ENCODE data around the gene ANKHD1. TPM values are rescaled to one million over a fixed set of nuclear protein-coding genes. Genes with fewer than 3 reads are reported as not detected.
"Not testable (repeated sequence)": the region's sequence is repeated elsewhere in the genome, so short reads cannot be mapped to it uniquely, and the experiment has no call there.

Gene ANKHD1
- polyA plus RNA-seq, 1 of the 3 experiments (the other 2 are of a cell fraction) = 26.7 TPM

DNA sequence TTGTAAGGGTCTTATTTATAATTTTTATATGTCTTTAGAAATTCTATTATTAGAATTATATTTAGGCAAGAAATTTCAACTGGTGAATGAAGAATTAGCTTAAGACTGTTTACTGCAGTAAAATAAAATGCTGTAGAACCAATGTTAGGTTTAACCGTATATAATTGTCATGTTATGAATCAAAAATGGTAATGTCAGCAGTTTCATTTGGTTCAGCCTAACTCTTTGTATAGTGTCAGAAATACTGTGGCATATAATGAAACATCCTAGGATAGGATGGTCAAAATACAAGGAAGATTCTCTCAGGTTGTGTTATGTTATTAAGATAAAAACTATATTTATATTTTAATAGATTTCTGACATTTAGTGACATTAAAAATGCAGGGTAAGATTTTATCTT lies 81.4 kb downstream of the ANKHD1 start (continued):
- TF ChIP-seq NRF1 (IDR thresholded peaks at IDR 0.05; ENCODE audit: low read depth, low read length) = no peak
- no peak for TF ChIP-seq RFX5 (IDR thresholded peaks at IDR 0.05; ENCODE audit: low read length)
- TF ChIP-seq, protein P1, sequence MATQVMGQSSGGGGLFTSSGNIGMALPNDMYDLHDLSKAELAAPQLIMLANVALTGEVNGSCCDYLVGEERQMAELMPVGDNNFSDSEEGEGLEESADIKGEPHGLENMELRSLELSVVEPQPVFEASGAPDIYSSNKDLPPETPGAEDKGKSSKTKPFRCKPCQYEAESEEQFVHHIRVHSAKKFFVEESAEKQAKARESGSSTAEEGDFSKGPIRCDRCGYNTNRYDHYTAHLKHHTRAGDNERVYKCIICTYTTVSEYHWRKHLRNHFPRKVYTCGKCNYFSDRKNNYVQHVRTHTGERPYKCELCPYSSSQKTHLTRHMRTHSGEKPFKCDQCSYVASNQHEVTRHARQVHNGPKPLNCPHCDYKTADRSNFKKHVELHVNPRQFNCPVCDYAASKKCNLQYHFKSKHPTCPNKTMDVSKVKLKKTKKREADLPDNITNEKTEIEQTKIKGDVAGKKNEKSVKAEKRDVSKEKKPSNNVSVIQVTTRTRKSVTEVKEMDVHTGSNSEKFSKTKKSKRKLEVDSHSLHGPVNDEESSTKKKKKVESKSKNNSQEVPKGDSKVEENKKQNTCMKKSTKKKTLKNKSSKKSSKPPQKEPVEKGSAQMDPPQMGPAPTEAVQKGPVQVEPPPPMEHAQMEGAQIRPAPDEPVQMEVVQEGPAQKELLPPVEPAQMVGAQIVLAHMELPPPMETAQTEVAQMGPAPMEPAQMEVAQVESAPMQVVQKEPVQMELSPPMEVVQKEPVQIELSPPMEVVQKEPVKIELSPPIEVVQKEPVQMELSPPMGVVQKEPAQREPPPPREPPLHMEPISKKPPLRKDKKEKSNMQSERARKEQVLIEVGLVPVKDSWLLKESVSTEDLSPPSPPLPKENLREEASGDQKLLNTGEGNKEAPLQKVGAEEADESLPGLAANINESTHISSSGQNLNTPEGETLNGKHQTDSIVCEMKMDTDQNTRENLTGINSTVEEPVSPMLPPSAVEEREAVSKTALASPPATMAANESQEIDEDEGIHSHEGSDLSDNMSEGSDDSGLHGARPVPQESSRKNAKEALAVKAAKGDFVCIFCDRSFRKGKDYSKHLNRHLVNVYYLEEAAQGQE (IDR thresholded peaks at IDR 0.05; ENCODE audit: low read depth, low read length) = no peak

DNA sequence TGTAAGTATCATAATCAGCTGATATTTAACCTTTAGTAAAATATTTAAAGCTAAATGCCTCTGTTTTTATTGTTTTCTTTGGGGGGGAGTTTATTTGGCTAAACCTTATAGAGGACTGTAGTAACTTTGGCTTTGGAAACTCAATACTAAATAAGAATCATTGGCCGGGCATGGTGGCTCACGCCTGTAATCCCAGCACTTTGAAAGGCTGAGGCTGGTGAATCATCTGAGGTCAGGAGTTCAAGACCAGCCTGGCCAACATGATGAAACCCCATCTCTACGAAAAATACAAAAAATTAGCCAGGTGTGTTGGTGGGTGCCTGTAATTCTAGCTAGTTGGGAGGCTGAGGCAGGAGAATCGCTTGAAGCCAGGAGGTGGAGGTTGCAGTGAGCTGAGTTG lies 86.5 kb downstream of the ANKHD1 start:
- DNase-seq = not testable (repeated sequence)

DNA sequence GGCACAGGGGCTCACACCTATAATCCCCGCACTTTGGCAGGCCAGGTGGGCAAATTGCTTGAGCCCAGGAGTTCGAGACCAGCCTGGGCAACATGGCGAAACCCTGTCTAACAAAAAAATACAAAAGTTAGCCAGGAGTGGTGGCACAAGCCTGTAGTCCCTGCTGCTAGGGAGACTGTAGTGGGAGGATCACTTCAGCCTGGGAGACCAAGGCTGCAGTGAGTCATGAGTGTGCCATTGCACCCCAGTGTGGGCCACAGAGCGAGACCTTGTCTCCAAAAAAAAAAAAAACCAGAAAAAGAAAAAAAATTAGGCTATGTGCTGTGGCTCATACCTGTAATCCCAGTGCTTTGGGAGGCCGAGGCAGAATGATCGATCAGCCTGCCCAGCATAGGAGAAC lies 87.3 kb downstream of the ANKHD1 start:
- TF ChIP-seq MXI1 (IDR thresholded peaks at IDR 0.05; ENCODE audit: low read depth, low read length) (no peak), EP300 (IDR thresholded peaks at IDR 0.05; ENCODE audit: borderline replicate concordance in 1 of 2, low read depth in 1 of 2, low read length in 1 of 2) (no peak), YY1 (IDR thresholded peaks at IDR 0.05; ENCODE audit: low read depth) (no peak), RCOR1 (IDR thresholded peaks at IDR 0.05; ENCODE audit: low read length) (no peak), NFIC (IDR thresholded peaks at IDR 0.05; ENCODE audit: borderline replicate concordance) (no peak), TEAD4 (IDR thresholded peaks at IDR 0.05; ENCODE audit: borderline replicate concordance, insufficient read depth) (no peak), GATA2 (CRISPR knock-in tag; IDR thresholded peaks at IDR 0.05) (no peak), JUND (IDR thresholded peaks at IDR 0.05) (no peak), FOXM1 (IDR thresholded peaks at IDR 0.05; ENCODE audit: low read depth) (no peak), TCF12 (IDR thresholded peaks at IDR 0.05) (no peak), CHD2 (IDR thresholded peaks at IDR 0.05; ENCODE audit: low read length, partially characterized antibody) (no peak), SIN3A (IDR thresholded peaks at IDR 0.05; ENCODE audit: borderline replicate concordance, low read depth, low read length) (no peak), FOXJ3 (CRISPR knock-in tag; IDR thresholded peaks at IDR 0.05) (no peak), SMC3 (IDR thresholded peaks at IDR 0.05; ENCODE audit: low read depth, low read length) (no peak), FOSL2 (IDR thresholded peaks at IDR 0.05; ENCODE audit: borderline replicate concordance, low read depth) (no peak), RXRA (IDR thresholded peaks at IDR 0.05; ENCODE audit: borderline replicate concordance, low read depth) (no peak), EZH2phosphoT487 (IDR thresholded peaks at IDR 0.05; ENCODE audit: borderline replicate concordance, low read depth) (no peak)
- TF ChIP-seq, protein P2, sequence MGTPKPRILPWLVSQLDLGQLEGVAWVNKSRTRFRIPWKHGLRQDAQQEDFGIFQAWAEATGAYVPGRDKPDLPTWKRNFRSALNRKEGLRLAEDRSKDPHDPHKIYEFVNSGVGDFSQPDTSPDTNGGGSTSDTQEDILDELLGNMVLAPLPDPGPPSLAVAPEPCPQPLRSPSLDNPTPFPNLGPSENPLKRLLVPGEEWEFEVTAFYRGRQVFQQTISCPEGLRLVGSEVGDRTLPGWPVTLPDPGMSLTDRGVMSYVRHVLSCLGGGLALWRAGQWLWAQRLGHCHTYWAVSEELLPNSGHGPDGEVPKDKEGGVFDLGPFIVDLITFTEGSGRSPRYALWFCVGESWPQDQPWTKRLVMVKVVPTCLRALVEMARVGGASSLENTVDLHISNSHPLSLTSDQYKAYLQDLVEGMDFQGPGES (IDR thresholded peaks at IDR 0.05; ENCODE audit: low read depth, low read length) = no peak
- Histone ChIP-seq H3K9me2 (no peaks in the 10 kb centered on the region), H3K4me1 (ENCODE audit: control insufficient read depth in 1 of 2, insufficient read depth in 2 of 2, low read depth in 1 of 2, low read length in 1 of 2) (no peaks in the 10 kb centered on the region; a peak in 1 of 4 replicates), H3K4me3 (ENCODE audit: low read depth in 2 of 2, low read length in 1 of 2) (no peak overlapping the region), H3K27me3 (ENCODE audit: insufficient read depth) (no peaks in the 10 kb centered on the region), H4K20me1 (ENCODE audit: insufficient read depth) (no peaks in the 10 kb centered on the region), H3K27ac (ENCODE audit: low read depth in 2 of 2, low read length in 1 of 2) (no peak overlapping the region), H3K4me2 (no peak overlapping the region), H3K36me3 (replicated peaks in 1 of 2; ENCODE audit: control insufficient read depth in 1 of 2, insufficient read depth in 2 of 2, low read length in 1 of 2) (peaks cover 46 to 59% of the 10 kb centered on the region in 2 experiments), H3F3A (replicated peaks; ENCODE audit: insufficient read depth) (peaks cover 1% of the 10 kb centered on the region), H3K9ac (no peak overlapping the region), H3K79me2 (ENCODE audit: insufficient read depth) (peaks cover 1% of the 10 kb centered on the region; the same call in 1 of the 2 replicates), H2AFZ (ENCODE audit: low read depth) (no peak overlapping the region), H3K9me3 (no peaks in the 10 kb centered on the region)
- ChIA-PET POLR2A (no interaction called here), CTCF (interaction anchor here (1.4 kb wide), 1 partner anchor 9 kb away, joined by 3 read pairs; no protein-coding TSS in a partner anchor)
- WGBS (ENCODE audit: low lambda C conversion rate) = 93% methylated on average over 6 of the region's 6 CpGs
- DNase-seq = no peak

More for the DNA sequence above, 86.5 kb downstream of the ANKHD1 start:
- CTCF ChIA-PET = interaction anchor here (1.1 to 1.4 kb wide), 3 partner anchors 9 to 115 kb away, joined by 3 read pairs; no protein-coding TSS in a partner anchor
- H3K9me3 ChIP-seq; H4K20me1 ChIP-seq (ENCODE audit: insufficient read depth); H2AFZ ChIP-seq (ENCODE audit: low read depth); H3K27ac ChIP-seq (ENCODE audit: low read depth in 2 of 2, low read length in 1 of 2); H3K4me2 ChIP-seq; H3F3A ChIP-seq (replicated peaks; ENCODE audit: insufficient read depth); H3K9ac ChIP-seq; H3K4me3 ChIP-seq (ENCODE audit: low read depth in 2 of 2, low read length in 1 of 2); H3K79me2 ChIP-seq (ENCODE audit: insufficient read depth); POLR2A ChIA-PET; H3K27me3 ChIP-seq (ENCODE audit: insufficient read depth); H3K9me2 ChIP-seq; H3K4me1 ChIP-seq (ENCODE audit: control insufficient read depth in 1 of 2, insufficient read depth in 2 of 2, low read depth in 1 of 2, low read length in 1 of 2): not testable (repeated sequence)
- WGBS (ENCODE audit: low lambda C conversion rate) = 94% methylated on average over 4 of the region's 4 CpGs
- H3K36me3 ChIP-seq (replicated peaks in 1 of 2; ENCODE audit: control insufficient read depth in 1 of 2, insufficient read depth in 2 of 2, low read length in 1 of 2) = peaks cover 45 to 57% of the 10 kb centered on the region in 2 experiments

Measured in SK-N-SH (cell line).